Kidney (tissue), 14 donors: ENCODE data around the gene DEDD2. TPM values are rescaled to one million over a fixed set of nuclear protein-coding genes. Genes with fewer than 3 reads are reported as not detected.
"Not testable (repeated sequence)": the region's sequence is repeated elsewhere in the genome, so short reads cannot be mapped to it uniquely, and the experiment has no call there.

Source experiments
- DNase-seq, 5 donors: peaks; one replicate each; pipeline ENCODE4 v3.0.0-alpha.2; 2013 to 2020
- FAIRE-seq: peaks from 2 replicates; lab custom pipeline; 2012; peaks lifted over from hg19 to GRCh38; lab: Jason Lieb, UNC
- H3K27ac ChIP-seq, 2 donors: one replicate each; pipeline ENCODE4 v1.7.0; 2013; ENCODE audit warnings: low read depth in 2 of 2, low read length in 2 of 2, inconsistent platforms in 1 of 2
- H3K27me3 ChIP-seq: one replicate; pipeline ENCODE4 v1.7.1; 2013; ENCODE audit warnings: low read length, inconsistent platforms; ENCODE audit not compliant: control insufficient read depth, insufficient read depth
- H3K36me3 ChIP-seq, 3 donors: one replicate each; pipeline versions ENCODE4 v1.7.0 to v1.7.1; 2013; ENCODE audit warnings: low read length in 3 of 3, control low read depth in 1 of 3, inconsistent platforms in 1 of 3; ENCODE audit not compliant: insufficient read depth in 3 of 3, control insufficient read depth in 2 of 3
- H3K4me1 ChIP-seq, 3 donors: one replicate each; pipeline versions ENCODE4 v1.7.0 to v1.7.1; 2013; ENCODE audit warnings: low read length in 3 of 3, inconsistent platforms in 1 of 3, low read depth in 1 of 3; ENCODE audit not compliant: control insufficient read depth in 2 of 3, insufficient read depth in 2 of 3
- H3K4me3 ChIP-seq, 3 donors: one replicate each; pipeline versions ENCODE4 v1.7.0 to v1.8.1; 2013; ENCODE audit warnings: low read length in 3 of 3, control low read depth in 1 of 3, inconsistent platforms in 1 of 3
- H3K9ac ChIP-seq, 3 donors: one replicate each; pipeline versions ENCODE4 v1.7.0 to v1.7.1; 2013; ENCODE audit warnings: low read length in 3 of 3, control low read depth in 1 of 3, inconsistent platforms in 1 of 3
- H3K9me3 ChIP-seq, 3 donors: one replicate each; pipeline versions ENCODE4 v1.7.0 to v1.7.1; 2013; ENCODE audit warnings: low read length in 3 of 3, control low read depth in 1 of 3, inconsistent platforms in 1 of 3; ENCODE audit not compliant: control insufficient read depth in 2 of 3, insufficient read depth in 1 of 3
- CTCF ChIP-seq: IDR thresholded peaks from 3 replicates; pipeline ENCODE4 v1.5.1; 2012; ENCODE audit warnings: mild to moderate bottlenecking, moderate library complexity, borderline replicate concordance; ENCODE audit not compliant: insufficient read depth; ENCODE audit errors: extremely low read depth
- intact Hi-C: fragments of 100-400 bp; cut with DNase I; formaldehyde crosslinking; loops from one replicate; pipeline ENCODE4 v1.11.1; 2022
- polyA plus RNA-seq: library from polyadenylated mRNA; stranded (reverse); fragments of 350-450 nt; fragmentation: Illumina TruSeq; extraction: RNeasy Lipid Tissue Mini Kit (QIAGEN cat#74804); gene quantifications from one replicate; pipeline ENCODE4 v1.2.3, GENCODE V29; 2014; ENCODE audit warnings: low read depth, low replicate concordance; ENCODE audit not compliant: insufficient read depth
- total RNA-seq: library from RNA; stranded (reverse); fragmentation: NEBNext Ultra II Directional; extraction: Animal tissue kit (Norgen Biotek cat#: 25700); gene quantifications from one replicate; pipeline ENCODE4 v1.2.1, GENCODE V29; 2021
- donor health status: control.
- donor health status: control.
- donor health status: control.
- donor health status: control.
- donor health status: control.
- donor health status: DM: yes; HTN: yes; CAD: no.
- donor health status: Normal renal cell carcinoma (clear cell type).

Gene DEDD2
- total and polyA plus RNA-seq, 2 donors from 2014 or later: 26.1 to 36.3 TPM

DNA sequence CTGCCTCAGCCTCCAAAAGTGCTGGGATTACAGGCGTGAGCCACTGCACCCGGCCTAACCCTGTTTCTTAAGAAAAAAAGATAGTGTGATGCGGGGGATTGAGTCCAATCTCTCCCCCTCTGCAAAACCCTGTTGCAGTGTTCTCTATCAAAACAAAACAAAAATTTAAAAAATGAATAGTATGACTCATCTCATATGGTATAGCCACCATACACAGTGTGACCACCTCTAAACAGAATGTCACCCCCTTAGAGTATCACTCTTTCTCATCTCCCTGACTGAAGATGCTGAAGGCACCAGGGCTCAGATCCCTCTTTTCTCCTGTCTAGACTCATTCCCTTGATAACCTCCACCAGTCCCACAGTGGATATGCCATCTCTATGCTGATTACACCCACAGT, 44.3 kb upstream of the DEDD2 start:
- DNase-seq: no peak
- FAIRE-seq: no peak
- Histone ChIP-seq H3K9ac (no peak overlapping the region), H3K9me3 (no peaks in the 10 kb centered on the region), H3K4me1 (no peaks in the 10 kb centered on the region), H3K4me3 (no peak overlapping the region), H3K36me3 (no peaks in the 10 kb centered on the region), H3K27ac (no peak overlapping the region), H3K27me3 (no peaks in the 10 kb centered on the region)
- no peak for TF ChIP-seq CTCF
- intact Hi-C loops: no loop called here

- H3K9ac ChIP-seq, H3K27ac ChIP-seq, H3K27me3 ChIP-seq, FAIRE-seq, H3K9me3 ChIP-seq, H3K4me3 ChIP-seq, H3K36me3 ChIP-seq, intact Hi-C loops, H3K4me1 ChIP-seq, DNase-seq: not testable (repeated sequence)
Observed at GRCh38 chr19:42257842-42258241, 40.4 kb upstream of the DEDD2 start.

DNA sequence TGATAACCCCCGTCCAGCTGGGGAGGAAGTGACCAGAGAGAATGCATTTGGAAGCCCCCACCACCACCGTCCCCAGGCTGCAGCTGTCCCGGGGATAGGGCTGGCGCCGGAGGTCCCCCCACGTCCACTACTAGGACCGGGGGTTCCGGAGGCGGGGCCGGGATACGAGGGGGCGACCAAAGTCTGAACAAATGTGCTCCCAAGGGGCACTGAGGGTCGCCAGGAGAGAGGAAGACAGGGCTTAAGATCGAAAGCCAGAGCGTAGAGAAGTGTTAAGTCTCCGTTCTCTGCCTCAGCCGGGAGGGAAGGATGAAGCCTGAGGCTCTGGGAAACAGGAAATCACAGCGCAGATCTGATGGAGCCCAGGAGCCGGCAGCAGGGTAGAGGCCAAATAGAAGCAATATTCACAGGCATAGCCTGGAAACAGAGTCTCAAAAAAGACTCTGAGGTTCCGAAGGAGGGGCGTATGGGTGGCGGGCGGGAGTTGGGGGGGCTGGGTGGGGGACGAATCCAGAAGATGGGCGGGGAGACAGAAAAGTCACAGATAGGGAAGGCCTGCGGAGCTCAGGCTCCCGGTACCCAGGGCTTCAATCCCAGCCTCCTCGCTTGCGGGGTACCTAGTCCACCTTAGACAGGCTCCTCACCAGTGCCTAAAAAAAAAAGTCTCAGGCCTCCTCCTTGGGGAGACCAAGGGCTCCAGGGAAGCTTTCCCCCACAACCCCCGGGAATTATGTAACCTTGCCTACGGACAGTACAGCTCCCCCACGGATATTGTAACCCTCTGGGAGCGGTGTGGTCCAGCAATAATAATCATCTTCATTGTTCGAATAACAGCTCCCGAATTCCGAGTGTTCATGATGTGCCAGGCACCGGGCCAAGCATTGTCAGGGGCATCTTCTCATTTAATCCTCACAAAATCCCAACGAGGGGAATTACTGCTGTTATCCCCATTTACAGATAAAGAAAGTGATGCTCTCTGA, 38.6 kb upstream of the DEDD2 start:
- intact Hi-C loops: no loop called here
- peak overlapping the region; percentile 40 to 74 (median 65) for H3K4me3 ChIP-seq
- H3K27ac ChIP-seq: peak overlapping the region; percentile 88 to 95
- no peaks in the 10 kb centered on the region for H3K9me3 ChIP-seq
- peak overlapping the region in 2 of 3 donors; percentile 29 to 91 for H3K9ac ChIP-seq
- no peaks in the 10 kb centered on the region for H3K36me3 ChIP-seq
- no peaks in the 10 kb centered on the region for H3K27me3 ChIP-seq
- TF ChIP-seq CTCF: no peak
- FAIRE-seq (no peak), DNase-seq (peak; percentile 59 to 88 (median 85))
- H3K4me1 ChIP-seq: peaks cover 0 to 13% (median 12%) of the 10 kb centered on the region in 3 donors
